GM12873 (cell line): ENCODE results near the gene ZNF496.
"Not testable (repeated sequence)": the region's sequence is repeated elsewhere in the genome, so short reads cannot be mapped to it uniquely, and the experiment has no call there.

Experiments
- TF ChIP-seq, protein P1 (sequence below): IDR thresholded peaks from 2 replicates; pipeline ENCODE4 v1.5.1; 2012; ENCODE audit warnings: low read depth, mild to moderate bottlenecking, moderate library complexity, low read length, control low read depth; ENCODE audit not compliant: insufficient read depth; ENCODE audit errors: missing control alignments

The ZNF496 gene

DNA sequence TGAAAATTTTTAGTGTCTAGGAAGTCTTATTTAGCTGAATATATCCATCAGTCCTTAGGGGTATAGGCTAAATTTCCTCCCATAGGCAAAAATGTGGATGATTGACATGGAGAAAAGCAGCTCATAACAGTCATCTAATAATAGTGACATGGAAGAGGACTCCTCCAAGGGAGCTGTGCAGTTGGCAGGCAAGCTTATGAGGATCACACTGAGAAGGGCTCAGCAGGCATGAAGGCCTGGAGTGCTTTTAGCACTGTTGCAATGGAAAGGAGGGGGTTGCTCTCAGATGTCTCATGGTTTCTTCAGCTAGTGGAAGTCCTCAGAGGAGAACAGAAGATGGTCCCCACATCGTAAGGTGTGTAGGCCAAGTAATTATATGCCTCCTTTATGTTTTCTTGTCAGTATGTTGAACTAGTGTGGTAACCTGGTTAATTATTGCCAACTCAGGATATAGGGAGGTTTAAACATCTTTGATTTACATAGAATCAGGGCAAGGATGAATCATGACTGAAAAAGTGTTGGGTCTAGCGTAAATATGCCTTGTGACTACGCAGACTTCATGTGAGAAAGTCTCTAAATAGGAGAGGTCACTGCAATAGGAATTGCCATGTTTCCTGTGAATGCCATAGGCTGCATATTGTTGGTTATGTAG lies 56.9 kb downstream of the ZNF496 start:
- TF ChIP-seq, protein P1, sequence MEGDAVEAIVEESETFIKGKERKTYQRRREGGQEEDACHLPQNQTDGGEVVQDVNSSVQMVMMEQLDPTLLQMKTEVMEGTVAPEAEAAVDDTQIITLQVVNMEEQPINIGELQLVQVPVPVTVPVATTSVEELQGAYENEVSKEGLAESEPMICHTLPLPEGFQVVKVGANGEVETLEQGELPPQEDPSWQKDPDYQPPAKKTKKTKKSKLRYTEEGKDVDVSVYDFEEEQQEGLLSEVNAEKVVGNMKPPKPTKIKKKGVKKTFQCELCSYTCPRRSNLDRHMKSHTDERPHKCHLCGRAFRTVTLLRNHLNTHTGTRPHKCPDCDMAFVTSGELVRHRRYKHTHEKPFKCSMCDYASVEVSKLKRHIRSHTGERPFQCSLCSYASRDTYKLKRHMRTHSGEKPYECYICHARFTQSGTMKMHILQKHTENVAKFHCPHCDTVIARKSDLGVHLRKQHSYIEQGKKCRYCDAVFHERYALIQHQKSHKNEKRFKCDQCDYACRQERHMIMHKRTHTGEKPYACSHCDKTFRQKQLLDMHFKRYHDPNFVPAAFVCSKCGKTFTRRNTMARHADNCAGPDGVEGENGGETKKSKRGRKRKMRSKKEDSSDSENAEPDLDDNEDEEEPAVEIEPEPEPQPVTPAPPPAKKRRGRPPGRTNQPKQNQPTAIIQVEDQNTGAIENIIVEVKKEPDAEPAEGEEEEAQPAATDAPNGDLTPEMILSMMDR: no peak

DNA sequence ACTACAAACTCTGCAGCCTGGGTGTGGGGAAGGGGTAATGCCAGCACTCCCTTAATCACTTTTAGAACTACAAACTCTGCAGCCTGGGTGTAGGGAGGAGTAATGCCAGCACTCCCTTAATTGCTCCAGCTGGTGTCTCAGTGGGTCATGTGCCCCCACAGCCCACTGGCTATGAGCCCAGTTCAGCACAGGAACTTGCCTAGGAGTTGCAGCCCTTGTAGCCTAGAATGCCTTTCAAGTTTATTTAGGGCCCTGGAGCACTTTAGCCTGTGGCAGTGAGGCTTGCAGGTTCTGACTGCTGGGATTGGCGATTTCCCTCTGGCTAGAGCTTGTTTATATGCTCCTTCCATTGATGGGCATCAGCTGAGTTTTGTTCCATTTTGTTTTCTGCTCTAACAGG lies 58.7 kb downstream of the ZNF496 start:
- TF ChIP-seq, protein P1: no peak

DNA sequence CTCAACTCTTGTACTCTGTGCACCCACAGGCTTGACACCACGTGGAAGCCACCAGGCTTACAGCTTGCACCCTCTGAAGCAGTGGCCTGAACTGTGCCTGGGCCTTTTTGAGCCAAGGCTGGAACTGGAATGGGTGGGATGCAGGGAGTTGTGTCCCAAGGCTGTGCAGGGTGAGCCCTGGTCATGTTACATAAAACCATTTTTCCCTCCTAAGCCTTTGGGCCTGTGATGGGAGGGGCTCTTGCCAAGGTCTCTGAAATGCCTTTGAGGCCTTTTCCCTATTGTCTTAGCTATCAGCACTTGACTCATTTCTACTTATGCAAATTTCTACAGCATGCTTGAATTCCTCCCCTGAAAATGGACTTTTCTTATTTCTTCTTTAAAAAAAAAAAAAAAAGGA lies 61.7 kb downstream of the ZNF496 start:
- TF ChIP-seq, protein P1: no peak

DNA sequence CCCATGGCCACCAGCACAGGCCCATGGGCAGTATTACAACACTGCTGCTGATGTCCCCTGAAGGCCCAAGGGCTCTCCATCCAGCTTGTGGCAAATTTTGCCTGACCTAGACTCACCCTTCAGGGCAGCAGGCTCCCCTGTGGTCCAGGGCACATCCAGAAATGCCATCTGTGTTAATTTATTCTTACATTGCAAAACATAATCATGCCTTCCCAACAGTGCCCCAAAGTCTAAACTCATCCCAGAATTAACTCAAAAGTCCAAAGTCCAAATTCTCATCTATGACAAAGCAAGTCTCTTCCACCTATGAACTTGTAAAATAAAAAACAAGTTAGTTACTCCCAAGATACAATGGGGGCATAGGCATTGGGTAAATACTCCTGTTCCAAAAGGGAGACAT lies 62.5 kb downstream of the ZNF496 start:
- TF ChIP-seq, protein P1: no peak

DNA sequence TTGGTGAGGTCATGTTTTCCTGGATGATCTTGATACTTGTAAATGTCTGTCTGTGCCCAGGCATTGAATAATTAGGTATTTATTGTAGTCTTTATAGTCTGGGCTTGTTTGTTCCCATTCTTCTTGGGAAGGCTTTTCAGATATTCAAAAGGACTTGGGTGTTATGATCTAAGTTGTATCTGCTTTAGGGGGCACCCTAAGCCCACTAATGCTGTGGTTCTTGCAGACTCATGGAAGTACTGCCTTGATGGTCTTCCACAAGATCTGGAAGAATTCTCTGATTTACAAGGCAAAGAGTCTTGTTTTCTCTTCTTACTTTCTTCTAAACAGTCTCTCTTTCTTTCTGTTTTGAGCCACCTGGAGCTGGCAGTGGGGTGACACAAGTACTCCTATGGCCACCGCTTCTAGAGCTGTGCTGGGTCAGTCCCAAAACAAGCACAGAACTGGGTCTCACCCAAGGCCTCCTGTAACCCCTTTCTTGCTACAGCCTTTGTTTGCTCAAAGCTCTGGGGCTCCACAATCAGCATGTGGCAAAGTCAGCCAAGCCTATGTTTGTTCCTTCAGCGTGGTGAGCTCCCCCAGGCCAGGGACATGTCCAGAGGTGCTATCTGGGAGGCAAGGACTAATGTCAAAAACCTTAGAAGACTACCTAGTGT lies 63.1 kb downstream of the ZNF496 start:
- TF ChIP-seq, protein P1: no peak

DNA sequence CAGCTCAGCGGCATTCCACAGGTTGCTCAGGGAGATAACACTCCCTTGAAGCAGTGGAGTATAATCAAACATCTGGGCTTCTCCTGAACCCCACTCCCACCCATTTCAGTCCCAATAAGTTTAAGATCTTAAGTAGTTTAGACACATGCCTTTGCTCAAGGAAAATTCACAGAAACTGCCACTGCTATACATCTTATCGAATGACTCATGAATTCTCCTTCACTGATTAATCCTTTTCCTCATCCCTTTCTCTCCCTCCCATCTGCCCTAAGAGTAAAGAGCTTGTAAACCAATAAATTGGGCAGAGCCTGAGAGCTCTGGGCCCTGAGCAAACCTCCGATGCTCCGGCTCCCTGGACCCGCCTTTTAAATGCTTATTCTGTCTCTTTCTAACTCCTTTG lies 65.6 kb downstream of the ZNF496 start:
- TF ChIP-seq, protein P1: no peak

DNA sequence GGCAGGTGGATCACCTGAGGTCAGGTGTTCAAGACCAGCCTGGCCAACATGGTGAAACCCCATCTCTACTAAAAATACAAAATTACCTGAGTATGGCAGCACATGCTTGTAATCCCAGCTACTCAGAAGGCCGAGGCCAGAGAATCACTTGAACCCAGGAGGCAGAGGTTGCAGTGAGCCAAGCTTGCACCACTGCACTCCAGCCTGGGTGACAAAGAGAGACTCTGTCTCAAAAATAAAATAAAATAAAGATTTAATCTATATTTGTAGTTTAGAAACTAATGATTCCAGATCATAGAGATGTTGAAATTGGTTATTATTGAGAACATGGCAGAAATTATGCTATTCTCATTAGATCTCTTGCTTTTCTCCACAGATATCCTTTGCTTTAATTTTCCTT lies 75.9 kb downstream of the ZNF496 start, which contains the start of gene VN1R5:
Gene VN1R5, plus strand, starts transcription at position 301 of the 400 bp plus-strand sequence.
- TF ChIP-seq, protein P1: not testable (repeated sequence)
